Brain pericyte (primary cell): ENCODE data around the gene TIAM1.

Experiments used
- DNase-seq: peaks from one replicate; pipeline ENCODE4 v3.0.0-alpha.2; 2012; ENCODE audit warnings: low read depth, low spot score

The TIAM1 gene

GRCh38 chr21:31087639-31088473, 256.2 kb downstream of the TIAM1 start:
- no peak for DNase-seq

- no peak for DNase-seq
Measured at GRCh38 chr21:31084689-31085088, 259.4 kb downstream of the TIAM1 start.

- no peak for DNase-seq
Measured at GRCh38 chr21:31078796-31079195, 265.3 kb downstream of the TIAM1 start.

DNA sequence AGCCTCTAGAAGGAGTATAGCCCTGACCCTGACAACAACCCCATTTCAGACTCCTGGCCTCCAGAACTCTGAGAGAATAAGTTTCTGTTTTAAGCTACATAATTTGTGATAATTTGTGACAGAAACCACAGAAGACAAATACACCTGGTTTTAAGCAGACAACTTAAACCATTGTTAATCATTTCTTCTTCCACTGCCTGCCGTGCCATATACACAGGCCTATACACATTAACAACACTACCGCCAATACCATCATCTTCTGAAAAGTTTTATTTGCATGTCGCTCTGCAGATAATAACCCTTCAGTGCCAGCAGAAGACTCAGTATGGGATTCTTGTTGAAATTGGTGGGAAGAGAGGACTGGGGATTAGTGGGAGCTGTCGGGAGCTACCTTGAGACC, 265.8 kb downstream of the TIAM1 start:
- no peak for DNase-seq

GRCh38 chr21:31075848-31076247, 268.2 kb downstream of the TIAM1 start:
- DNase-seq = no peak

DNA sequence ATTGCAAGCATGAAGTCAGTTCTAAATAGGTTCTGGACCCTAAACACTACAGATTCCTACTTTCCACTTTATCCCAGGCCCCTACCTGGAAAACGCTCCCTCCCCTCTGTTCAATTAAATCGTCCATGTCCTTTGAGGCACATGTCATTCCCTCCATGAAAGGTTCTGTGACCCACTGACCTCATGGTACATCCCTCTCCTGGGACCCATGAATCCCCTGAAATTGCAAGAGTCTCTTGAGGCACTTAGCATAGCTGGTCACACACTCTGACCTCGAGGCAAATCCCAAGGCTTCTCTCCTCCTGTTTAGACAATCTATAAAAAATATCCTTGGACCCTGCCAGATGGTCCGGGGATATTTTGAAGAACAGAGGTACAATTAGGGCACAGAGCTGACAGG, 271.5 kb downstream of the TIAM1 start:
- DNase-seq = no peak
